Stimulated activated CD8-positive, alpha-beta memory T cell treated with anti-CD3 and anti-CD28 coated beads, Interleukin-7, amount 100 ng/mL, for 48 hours (primary cell): ENCODE results near the gene PTGIR.
A peak's percentile ranks its signal among the peaks of the same experiment; 100 is the strongest.
"Not testable (repeated sequence)": the region's sequence is repeated elsewhere in the genome, so short reads cannot be mapped to it uniquely, and the experiment has no call there.

Source experiments
- DNase-seq, 2 donors: peaks; one replicate each; pipeline ENCODE4 v3.0.0-alpha.2; 2020; ENCODE audit warnings: low read depth in 1 of 2; ENCODE audit errors: extremely low read depth in 1 of 2

PTGIR gene

DNA sequence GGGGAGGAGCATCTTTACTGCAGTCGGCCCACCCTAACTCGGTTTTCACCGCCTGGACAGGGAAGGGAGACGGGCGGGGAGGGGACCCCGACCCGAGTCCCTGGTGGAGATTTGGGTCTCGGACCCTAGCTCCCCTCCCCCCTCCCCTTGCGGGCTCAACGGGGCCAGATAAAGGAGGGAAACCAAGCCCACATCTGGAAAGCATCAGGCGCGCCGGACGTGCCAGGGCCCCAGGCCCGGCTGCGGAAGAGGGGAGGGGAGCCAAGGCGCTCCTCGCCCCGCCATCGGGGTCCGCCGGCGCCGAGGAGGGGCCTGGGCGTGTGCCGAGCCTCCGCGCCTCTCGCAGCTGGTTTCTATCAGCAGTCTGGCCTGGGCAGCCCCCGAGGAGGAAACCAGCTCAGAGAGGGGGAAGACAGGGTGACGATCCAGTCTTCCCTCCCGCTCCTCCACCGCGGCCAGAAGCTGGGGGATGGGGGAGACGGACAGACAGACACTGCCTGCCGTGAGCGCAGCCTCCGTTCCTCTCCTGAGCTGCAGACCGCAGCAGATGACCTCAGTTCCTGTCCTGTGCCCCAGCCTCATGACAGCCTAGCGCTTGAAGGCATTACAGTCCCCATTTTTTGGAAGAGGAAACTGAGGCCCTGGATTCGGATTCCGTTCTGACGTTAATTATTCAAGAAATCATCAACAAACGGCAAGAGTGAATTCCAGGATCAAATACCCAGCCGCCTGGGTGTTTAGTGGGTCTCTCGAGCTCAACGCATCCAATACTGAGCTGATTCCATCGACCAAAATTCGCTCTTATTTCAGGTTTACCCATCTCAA is 14.7 kb upstream of the PTGIR start:
- DNase-seq, result no peak

DNA sequence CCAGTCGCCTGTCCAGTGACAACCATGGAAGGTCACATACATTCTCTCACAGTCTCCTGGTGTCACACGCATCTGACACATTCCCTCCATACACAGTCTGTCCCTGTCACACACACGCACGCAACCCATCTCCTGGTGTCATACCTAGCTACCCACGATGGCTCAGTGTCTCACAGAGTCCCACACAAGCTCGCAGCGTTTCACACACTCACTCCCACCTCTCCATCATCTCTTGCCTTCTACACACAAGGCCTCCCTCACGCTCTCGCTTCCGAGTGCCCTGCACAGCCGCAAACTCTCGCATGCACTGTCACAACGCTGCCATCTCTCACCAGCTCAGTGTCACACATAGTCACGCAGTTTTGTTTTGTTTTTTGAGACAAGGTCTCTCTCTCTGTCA is 12.3 kb upstream of the PTGIR start:
- no peak for DNase-seq

DNA sequence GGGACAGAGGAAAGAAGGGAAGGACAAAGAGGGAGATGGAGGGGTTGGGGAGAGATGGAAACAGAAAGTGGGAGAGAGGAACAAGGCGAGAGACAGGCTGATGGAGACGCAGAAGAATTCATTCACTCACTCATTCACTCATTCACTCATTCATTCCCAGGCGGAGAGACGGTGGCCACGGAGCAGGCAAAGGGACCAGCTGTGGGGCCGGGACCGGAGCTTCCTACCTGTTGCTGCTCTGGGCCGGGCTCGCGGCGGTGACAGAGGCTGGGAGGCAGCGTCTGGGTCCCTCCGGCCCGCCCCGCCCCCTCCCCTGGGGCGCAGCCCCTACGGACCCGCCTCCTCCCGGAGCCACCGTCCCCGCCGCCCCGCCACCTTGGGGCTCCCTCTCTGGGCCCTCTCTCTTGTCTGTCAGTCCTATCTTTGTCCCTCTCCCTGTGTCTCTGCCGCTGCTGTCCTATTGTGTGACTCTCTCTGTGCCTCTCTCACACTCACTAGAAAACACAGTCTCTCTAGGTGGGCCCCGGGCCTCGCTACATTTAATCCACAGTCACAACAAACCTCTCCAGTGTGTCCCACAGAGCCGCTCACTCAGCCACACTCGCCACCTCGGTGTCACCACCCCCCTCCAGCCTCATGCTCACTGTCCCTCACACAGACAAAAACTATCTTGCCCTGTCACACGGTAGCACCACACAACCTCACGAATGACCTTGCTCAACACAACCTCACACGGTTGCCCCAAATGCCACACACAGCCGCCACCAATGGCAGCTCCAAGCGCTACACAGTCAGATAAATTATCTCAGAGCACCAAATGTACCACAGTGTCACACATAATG is 11.3 kb upstream of the PTGIR start, which contains the start of gene GNG8:
TSS of gene GNG8 (minus strand) at position 283 of the 842 bp plus-strand sequence. CDS start 1,520 bp downstream, outside the sequence.
- no peak for DNase-seq

DNA sequence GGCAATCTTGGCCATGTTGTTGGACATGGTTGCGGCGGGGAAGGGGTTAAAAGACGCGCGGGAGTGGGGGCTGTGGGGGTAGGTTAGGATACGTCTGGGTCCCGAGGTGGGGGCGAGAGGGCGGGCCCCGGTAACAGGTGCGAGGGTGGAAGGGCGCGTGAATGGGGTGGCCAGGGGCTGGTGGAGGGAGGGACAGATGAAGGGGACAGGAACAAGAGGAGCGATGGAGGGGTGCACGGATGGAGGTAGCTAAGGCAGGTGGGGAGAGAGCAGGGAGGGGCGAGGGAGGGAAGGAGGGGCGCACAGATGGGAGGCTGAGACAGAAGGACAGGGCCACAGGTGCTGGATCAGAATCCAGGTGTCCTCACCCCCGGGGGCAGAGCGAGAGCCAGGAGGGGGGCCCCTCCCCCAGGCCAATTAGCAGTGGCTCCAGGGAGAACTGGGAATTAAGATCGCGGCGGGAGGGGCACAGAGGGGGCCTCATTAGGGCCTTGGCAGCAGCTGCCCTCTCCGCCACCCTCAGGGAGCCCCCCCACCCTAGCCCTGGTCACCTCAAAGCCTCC is 9.8 kb upstream of the PTGIR start:
- DNase-seq, result no peak

DNA sequence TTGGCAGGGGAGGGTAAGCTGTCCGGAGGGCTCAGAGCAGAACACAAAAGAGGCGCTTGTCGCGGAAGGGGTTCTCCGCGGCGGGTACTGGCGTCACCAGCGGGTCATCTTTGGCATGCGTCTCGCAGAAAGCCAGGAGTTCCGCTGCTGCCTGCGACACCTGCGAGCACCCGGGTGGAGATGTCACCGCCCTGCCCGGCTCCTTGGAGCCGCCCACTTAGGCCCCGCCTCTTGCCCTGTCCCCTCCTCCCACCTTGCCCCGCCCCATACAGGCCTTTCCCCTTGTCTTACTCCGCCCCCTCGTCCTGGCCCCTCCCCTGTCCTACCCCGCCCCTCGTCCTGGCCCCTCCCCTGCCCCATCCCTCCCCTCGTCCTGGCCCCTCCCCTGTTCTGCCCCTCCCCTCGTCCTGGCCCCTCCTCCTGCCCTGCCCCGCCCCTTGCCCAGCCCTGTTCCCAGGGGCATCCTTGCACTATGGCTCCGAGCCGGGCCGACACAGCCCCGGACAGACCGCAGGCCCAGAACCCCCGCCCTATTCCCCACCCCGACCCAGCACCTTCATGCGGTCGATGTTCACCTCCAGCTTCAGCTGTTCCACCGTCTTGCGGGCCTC is 9.3 kb upstream of the PTGIR start:
- DNase-seq, result peak; percentile 86 to 91

DNA sequence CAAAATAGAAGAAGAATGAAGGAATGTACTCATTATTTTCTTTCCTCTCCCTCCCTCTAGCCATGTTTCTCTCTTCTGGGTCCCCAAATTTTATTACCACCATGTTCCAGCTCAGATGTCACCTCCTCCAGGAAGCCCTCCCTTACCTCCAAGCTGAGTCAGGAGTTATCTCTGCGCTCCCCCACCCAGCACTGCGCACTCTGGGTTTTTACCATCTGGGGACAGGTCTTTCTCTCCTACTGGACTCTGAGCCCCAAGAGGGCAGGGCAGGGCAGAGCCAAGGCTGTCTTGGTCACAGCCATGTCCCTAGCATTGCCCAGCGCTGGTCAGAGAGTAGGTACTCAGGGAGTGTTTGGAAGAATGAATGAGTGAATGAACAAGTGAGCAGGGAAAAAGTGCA is 8.2 kb upstream of the PTGIR start:
- no peak for DNase-seq

DNA sequence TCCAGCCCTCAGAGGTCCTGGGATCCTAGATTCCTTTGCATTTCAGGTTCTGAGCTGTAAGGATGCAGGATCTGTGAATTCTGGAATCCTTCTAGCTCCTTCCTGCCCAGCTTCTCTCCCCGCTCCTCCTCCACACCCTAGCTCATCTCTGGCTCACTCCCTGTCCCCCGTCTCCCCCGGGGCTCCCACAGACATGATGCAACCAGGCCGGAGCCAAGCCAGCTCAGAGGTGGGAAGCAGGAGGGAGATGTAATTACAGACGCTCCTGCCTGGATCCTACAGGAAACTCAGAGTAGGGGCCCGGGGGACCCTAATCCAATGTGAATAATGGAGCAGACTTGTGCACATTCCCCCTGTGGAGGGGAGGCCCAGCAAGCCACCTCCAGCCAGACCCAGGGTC is 6.6 kb upstream of the PTGIR start:
- no peak for DNase-seq

DNA sequence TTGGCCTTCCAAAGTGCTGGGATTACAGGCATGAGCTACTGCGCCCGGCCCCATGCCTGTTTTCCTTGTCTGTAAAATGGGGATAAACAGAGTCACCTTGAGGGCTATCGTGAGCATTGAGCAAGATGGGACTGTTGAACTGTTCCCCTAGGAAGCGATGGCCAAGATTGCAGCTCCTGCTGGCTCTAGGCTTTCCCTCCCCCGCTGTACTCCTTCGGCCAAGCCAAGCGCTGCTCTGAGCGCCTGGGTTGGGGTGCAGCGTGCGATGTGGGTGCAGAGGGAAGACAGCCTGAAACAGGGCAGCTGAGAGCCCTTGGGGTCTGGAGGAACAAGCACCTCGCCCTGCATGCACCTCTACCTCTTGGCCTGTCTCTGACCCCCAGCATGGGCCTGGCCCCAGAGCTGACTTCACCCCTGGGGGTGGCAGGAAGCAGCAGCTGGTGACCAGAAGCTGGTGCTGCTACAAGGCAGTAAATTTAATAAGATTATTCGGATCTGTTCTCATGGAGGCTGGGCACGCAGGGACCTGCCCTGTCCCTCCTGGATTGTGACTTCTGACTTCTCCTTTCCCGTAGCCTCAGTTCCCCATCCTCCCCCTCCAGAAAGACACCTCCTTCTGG is 5.8 kb upstream of the PTGIR start:
- no peak for DNase-seq

DNA sequence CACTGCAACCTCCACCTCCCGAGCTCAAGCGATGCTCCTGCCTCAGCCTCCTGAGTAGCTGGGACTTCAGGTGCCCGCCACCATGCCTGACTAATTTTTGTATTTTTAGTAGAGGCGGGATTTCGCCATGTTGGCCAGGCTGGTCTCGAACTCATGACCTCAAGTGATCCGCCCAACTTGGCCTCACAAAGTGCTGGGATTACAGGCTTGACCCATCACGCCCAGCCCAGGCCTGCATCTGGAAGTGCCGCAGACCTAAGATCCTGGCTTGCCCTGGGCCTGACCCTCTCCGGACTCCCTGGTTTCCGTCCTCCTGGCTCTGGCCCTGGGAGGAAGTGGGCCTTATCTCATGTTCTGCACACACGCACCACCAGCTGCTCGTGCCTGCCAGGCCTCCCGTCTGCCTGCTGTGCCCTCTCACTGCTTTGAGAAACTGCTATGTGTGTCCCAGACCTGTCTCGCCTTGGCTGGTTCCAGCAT is 4.7 kb upstream of the PTGIR start:
- DNase-seq, result no peak

DNA sequence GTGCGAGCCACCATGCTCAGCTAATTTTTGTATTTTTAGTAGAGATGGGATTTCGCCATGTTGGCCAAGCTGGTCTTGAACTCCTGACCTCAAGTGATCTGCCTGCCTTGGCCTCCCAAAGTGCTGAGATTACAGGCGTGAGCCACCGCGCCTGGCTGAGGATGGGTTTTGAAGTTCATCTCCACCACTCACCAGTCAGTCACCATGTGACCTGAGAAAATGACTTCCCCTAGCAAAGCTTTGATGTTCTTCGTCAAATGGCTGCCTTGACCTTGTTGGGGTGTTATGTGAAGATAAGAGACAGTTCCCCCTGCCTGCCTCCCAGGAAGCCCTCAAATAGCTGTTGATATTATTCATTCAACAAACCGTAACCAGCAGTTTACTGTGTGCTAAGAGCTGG is 4.1 kb upstream of the PTGIR start:
- not testable (repeated sequence) for DNase-seq

DNA sequence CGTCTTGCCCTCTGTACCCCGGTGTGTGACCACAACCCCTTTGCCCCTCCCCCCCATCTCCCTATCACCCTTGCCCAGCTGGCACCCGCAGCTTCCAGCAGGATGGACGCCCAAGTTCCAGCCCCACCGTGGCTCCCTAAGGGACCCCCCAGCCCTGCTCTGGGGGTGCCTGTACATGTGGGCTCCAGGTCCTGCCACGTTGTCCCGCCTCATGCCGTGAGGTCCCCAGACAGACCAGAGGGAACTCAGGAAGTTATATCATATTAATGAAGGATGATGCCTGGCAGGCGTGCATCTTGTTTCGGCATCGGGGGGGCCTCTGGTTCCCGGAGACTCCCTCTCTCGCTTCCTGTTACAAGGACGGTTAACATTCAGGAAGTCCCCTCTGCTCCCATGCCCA is 1.6 kb upstream of the PTGIR start:
- DNase-seq, result no peak

DNA sequence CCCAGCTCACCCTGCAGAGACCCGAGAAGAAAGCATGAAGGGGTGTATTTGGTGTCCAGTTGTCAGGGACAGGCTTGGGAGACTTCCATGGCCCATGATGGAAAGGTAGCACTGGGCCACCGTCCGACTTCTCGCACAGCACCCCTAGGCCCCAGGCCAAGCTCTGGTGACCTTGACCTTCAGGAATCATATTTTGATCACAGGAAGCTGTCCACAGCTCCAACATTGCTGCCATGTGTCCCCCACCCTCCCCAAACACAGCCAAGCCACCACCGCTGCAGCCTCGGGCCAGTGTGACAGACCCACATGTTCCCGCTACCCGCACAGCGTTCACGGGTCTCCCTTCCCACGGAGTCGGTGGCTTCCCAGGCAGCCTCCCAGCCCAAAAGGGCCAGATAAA is 842 bp upstream of the PTGIR start:
- DNase-seq, result no peak

DNA sequence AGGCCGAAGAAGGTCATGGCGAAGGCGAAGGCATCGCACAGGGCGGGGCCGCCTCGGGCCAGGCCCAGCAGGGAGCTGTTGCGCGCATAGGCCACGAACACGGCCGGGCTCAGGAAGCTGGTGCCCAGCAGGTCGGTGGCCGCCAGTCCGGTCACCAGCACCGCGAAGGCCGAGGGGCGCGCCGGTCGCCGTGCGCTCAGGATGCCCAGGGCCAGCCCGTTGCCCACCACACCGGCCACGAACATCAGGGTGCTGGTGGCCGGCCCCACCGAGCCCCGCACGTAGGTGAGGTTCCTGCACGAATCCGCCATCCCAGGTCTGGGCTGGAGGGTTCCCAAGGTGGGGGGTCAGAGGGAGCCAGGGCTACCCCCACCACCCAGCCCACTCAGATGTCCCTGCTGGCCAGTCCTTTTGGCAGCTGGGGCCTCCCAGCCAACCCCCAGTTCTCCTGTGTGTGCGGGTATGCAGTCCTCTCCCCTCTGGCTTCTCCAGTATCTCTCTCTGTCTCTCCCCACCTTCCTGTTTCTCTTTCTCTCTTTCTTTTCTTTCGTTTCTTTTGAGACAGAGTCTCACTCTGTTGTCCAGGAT is 880 bp downstream of the PTGIR start:
- DNase-seq, result no peak

DNA sequence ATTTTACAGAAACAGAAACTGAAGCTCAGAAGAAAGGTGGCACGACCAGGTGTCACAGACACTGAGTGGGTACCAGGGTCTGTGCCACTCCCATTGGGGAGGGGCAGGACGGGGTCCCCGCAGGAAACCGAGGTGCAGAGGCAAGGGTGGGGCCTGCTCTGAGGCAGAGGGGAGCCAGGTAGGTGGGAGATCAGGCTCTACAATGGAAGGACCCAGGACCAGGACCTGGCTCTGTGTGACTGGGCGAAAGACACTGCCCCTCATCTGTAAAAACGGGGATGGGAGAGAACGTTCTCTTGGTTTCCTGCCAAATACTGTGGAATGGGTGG is 2.8 kb downstream of the PTGIR start:
- no peak for DNase-seq

DNA sequence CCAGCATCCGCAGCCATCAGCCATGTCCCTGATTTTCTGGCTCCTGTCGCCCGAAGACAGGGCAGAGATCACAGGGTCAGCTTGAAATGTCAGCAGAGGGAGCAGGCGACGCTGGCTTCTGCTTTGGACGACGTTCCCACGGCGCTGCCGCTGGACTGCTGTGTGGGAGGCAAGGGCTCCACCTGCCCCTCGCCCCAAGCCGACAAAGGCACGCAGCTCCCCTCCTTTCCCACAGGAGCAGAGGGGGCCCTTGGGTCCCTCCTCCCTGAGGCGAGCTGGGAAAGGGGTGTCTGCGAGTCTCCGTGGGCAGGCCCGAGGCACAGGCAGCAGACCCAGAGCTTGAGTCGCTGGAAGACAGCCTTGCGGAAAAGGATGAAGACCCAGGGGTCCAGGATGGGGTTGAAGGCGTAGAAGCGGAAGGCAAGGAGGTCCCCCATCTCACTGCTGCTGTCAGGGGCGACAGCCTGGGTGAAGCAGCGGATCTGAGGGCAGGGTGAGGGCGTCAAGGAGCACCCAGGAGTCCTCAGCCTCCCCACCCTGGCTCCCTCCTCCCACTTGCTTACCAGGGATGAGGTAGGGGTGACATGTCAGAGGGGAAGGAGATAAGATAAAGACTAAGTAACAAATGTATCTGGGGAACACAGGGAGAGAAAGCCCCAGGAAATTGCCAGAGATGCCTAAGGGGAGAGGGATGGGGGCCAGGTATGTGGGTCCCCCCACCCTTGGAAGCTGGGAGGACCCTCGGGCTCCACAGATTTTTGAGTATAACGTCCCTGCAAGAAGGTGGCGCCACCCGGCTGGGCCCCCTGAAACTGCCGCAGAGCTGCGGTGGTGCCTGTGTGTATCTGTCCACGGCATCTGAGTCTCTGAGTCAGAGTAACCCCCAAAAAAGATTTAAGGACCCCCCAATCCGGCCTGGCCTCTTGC is 3.4 kb downstream of the PTGIR start:
- DNase-seq, result no peak

DNA sequence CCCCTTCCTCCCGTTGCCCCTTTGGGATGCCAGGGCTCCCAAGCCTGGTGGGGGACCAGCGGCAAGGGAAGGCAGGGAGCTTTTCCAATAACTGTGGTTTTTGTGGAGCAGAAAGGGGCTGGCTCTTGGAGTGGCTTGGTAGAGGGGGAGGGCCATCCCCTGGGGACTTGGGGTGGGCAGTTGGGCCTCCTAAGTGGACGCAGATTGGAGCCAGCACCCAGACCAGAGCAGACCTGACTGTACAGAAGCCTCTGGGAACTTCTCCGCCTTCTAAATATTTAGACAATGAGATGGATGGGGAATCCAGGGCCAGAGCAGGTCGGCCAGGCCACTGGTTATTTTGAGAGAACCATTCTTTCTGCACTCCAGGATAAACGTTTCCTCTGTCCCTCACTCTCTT is 4.2 kb downstream of the PTGIR start:
- DNase-seq, result no peak

DNA sequence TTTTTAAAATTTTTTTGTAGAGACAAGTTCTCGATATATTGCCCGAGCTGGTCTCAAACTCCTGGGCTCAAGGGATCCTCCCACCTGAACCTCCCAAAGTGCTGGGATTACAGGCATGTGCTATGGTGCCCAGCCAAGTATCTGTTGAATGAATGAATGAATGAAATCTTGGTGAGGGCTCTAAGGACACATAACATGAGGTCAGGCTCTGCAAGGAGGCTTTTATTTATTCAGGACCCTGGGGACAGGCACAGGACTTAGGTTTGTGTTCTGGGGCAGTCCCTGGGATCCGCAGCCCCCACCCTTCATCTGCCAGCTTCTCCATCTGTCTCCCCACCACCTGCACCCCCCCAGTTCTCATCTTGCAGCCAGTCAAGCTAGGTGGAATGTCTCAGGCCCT is 4.6 kb downstream of the PTGIR start:
- no peak for DNase-seq

DNA sequence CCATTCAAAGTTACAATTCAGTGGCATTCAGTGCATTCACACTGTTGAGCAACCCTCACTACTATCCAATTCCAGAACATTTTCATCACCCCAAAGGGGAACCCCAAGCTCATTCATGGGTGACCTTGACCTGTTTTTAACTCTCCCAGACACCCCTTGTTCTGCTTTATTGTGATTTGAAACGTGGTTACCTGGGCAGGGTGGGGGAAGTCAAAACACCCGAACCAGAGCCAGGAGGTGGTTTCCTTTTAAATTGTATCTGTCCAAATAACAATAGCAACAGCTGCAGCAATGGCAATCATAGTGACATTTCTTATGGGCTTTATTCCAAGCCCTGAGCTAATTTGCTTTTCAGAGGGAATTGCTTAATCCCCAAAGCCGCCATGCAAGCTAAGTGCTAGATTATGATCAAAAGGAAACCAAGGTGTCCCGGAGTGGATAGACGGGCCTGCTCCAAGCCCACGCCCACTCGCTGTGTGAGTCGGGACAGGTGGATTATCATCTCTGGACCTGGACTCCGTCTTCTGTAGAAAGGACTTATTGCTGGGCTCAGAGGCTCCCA is 6.1 kb downstream of the PTGIR start:
- DNase-seq, result no peak

DNA sequence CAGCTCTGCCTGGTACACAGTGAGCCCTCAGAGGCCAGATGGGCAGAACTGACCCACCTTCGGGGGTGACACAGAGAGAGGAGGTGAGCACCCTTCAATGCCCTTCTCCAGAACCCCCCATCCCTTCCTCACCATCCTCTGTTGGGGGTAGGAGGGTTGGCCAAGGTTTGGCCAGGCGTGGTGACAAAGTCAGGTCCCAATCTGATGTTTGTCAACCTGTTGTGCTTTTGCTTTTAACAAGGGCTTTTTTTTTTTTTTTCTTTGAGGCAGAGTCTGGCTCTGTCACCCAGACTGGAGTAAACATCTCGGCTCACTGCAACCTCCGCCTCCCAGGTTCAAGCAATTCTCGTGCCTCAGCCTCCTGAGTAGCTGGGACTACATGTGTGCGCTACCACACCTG is 7.3 kb downstream of the PTGIR start:
- no peak for DNase-seq
